ENCODE data around the gene PRUNE2.

- TF ChIP-seq CTCF (IDR thresholded peaks at IDR 0.05) = no peak
- no peak for TF ChIP-seq POLR2A (IDR thresholded peaks at IDR 0.05)
Measured at GRCh38 chr9:76737154-76737902, 168.6 kb downstream of the PRUNE2 start.

Data from adrenal gland (tissue), 5 donors.